HL-60/S4 treated with retinoic acid at 250 ng/mL for 4 days and 3 days (cell line): ENCODE data around the gene TRIOBP.

Experiments used
- in situ Hi-C: fragments of 300-500 bp; cut with MboI; formaldehyde crosslinking; loops from 2 replicates; pipeline ENCODE4 v1.7.0; 2022; ENCODE audit warnings: low sequenced_read_pairs

Gene TRIOBP

GRCh38 chr22:37669586-37669985, 27.3 kb upstream of the TRIOBP start:
- in situ Hi-C loops: no loop called here

- in situ Hi-C loops: no loop called here
Measured at GRCh38 chr22:37672206-37672919, 24.5 kb upstream of the TRIOBP start.

- in situ Hi-C loops: no loop called here
Measured at GRCh38 chr22:37672920-37673455, 23.9 kb upstream of the TRIOBP start.

GRCh38 chr22:37674248-37674647, 22.6 kb upstream of the TRIOBP start:
- in situ Hi-C loops: no loop called here

DNA sequence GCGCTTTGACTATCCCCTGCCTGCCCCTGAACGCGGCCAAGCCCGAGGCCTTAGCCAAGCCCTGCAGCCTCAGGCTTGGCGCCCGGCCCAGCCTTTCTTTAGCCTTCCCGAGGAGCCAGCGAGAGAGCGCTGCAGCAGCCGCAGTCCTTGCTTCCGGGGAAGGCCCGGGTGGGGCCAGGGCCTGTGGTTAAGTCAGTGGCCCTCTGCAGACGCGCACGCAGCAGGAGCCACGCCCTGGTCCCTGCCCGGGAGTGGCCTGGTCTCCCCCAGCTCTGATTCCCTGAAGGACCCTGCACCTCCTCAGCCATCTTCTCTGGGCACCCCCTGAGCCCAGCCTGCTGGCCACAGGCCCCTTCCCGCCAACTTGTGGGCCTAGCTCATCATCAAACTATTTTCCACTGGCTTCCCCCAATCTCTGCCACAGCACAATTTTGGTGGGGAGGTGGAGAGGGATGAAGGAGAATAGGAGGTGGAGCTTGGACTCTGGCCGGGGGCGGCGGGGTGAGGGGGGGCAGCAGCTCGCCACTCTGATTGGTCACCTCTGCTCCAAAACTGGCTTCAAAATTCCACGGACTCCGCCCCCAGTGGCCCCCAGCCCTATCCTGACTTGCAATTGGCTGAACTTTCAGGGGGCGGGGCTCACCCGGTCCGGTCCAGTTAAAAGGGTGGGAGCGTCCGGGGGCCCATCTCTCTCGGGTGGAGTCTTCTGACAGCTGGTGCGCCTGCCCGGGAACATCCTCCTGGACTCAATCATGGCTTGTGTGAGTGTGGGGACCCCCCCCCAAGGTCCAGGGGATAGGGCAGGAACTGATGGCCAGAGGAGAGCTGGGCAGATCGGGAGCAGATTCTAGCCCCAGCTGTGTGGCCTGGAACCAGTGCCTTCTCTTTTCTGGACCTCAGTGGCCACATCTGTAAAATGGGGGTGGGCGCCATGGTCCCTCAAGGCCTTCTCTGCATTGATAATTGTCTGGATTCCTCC, 21.6 kb upstream of the TRIOBP start, which contains the start of gene LGALS1:
Gene LGALS1, plus strand, starts transcription at position 686 of the 979 bp plus-strand sequence. Its CDS starts 67 bp downstream, at position 753.
- in situ Hi-C loops: no loop called here

DNA sequence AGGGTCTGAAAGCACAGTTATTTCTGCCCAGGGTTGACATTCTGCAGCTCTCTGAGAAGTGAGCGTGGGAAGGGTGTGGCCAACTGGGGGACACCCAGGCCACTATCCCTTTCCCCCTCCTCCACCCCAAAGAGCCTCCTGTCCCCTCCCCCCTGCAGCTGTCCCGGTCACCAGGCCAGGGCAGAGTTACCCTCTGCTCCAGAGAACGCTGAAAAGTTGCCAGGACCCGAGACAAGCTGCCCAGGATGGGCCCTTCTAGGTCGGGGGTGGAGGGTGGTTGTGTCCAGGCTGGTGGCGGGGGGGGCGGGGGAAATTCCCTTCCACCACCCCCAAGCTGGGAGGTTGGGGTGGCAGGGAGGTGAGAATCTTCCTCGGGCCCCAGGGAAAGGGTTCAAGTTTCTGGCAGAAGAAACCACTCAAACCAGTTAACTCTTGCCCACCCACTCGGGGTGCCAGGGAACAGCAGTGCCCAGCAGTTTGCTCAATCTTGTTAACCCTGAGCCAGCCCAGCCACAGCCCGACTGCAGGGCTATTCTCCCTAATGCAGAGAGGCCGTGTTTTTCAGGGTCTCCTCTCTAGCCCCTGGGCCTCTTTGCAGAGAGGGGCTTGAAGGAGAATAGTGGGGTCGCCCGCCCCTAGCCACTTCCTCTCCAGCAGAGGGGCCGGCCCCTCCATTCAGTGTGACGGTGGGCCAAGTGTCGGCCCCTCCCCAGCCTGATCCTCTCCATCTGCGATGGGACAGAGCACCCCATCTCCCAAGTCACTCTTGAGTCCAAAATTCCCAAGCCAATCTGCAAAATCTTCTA, 20.7 kb upstream of the TRIOBP start:
- in situ Hi-C loops: no loop called here

- in situ Hi-C loops: no loop called here
Measured at GRCh38 chr22:37676736-37677492, 19.9 kb upstream of the TRIOBP start.

GRCh38 chr22:37677493-37677974, 19.3 kb upstream of the TRIOBP start:
- in situ Hi-C loops: no loop called here

GRCh38 chr22:37678372-37678771, 18.5 kb upstream of the TRIOBP start:
- in situ Hi-C loops: no loop called here

- in situ Hi-C loops: no loop called here
Measured at GRCh38 chr22:37679670-37680069, 17.2 kb upstream of the TRIOBP start.

DNA sequence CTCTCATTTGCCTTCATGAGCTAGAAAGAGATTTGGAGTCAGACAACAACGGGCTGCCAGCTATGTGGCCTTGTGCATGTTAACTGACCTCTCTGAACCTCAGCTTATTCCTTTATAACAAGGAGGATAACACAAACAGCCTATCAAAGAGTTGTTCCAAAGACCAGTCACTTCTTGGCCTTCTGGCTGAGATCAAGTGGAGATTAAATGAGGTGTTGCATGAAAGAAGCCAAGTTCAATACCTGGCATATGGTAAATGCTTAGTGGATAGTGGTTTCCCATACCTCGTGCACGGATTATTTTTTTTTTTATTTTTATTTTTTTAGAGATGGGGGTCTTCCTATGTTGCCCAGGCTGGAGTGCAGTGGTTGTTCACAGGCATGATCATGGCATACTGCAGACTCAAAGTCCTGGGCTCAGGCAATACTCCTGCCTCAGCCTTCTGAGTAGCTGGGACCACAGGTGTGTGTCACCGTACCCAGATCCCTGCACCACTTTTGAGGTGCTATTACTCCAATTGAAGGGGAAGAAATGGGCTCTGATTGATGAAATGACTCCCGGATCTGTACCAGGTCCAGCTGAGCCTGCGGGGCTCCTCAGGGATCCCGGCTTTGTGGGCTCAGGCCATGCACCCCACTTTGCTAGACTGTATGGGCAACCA, 16.5 kb upstream of the TRIOBP start:
- in situ Hi-C loops: no loop called here

GRCh38 chr22:37681001-37681424, 15.8 kb upstream of the TRIOBP start:
- in situ Hi-C loops: no loop called here

GRCh38 chr22:37681556-37682049, 15.2 kb upstream of the TRIOBP start:
- in situ Hi-C loops: no loop called here

DNA sequence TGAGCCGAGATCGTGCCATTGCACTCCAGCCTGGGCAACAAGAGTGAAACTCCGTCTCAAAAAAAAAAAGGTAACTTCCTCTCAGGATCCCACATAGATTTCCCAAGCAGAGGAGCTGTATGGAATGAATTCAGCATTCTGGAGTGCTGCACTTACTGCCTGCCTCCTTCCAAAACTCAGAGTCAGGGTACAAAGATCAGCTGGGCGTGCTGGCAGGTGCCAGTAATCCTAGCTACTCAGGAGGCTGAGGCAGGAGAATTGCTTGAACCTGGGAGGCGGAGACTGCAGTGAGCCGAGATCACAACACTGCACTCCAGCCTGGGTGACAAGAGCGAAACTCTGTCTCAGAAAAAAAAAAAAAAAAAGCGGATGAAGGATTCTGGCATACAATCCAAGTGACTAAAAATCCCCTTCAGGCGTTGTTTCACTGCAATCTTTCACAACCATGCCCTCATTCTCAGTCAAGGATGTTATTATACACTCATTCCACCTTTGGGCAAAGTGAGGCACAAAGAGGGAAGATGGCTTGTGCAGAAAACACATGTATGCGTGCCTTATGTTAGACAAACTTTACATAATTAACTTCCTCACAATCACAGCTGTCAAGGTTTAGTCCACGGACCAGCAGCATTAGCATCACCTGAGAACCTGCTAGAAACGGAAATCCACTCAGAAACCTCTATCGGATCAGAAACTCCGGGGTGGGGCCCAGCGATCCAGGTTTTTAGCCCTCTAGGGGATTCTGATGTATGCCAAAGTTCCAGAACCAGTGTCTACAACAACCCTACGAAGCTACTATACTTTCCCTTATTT, 11.8 kb upstream of the TRIOBP start:
- in situ Hi-C loops: no loop called here

DNA sequence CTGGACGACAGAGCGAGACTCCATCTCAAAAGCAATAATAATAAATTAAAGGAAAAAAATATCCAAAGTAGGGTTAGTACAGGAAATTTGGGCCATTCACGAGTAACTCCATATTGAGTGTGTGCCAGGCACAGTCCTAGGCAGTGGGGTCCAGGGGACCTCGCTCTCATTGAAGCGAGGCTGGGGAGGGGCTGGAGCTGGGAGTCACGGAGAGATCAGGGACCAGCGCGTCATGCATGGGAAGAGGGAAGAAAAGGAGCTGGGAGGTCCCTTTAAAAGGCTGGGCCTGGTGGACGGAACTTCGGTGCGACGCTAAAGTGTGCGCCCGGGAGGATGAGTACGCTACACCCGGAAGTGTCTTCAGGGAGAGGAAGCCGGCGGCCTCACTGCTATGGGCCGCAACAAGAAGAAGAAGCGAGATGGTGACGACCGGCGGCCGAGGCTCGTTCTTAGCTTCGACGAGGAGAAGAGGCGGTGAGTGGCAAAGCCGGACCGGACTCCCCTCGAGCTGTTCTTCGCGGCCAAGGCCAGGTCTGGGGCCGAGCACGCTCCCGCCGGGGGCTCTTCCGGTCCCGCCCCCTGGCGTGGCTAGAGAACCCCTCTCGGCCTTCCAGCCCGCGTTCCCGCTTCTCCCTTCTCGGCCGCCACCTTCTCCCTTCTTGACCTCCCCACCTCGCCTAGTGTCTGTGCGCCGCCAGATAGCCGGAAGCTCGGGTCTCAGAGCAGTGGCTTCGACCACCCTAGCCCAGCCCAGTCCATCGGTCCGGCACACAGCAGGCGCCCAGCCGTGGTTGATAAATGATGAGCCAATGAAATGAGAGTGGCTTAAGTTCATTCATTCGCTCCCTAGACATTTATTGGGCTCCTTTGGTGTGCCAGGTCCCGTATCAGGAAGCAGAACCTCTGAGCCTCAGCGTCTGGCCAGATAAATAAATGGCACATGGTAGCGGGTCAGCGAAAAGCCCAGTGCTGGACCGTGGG, 10.6 kb upstream of the TRIOBP start, which contains the start of gene NOL12:
Gene NOL12, plus strand, starts transcription at position 342 of the 981 bp plus-strand sequence. Its CDS starts 50 bp downstream, at position 392.
- in situ Hi-C loops: no loop called here

DNA sequence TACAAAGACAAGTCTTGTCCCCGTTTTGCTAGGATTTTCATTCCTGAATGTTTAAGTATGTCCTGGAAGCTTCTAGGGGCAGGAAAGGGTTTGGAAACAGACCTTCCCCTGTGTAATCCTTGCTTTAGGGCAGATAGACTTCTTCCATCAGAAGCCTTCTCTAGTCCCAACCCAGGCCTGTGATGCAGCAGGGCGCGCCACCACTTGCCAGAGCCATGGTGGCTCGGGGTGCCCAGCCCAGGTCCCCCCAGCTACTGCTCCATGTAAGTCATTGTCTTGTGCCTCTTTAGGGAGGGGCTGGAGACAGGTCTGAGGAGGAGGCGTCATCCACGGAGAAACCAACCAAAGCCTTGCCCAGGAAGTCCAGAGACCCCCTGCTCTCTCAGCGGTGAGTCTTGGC, 6.4 kb upstream of the TRIOBP start:
- in situ Hi-C loops: no loop called here
